Measurements from ENCODE around the gene PDXK. TPM values are rescaled to one million over a fixed set of nuclear protein-coding genes. Genes with fewer than 3 reads are reported as not detected.
A peak's percentile ranks its signal among the peaks of the same experiment; 100 is the strongest.

Gene PDXK
- total RNA-seq, 1 experiment from 2014 or later: 210 TPM

DNA sequence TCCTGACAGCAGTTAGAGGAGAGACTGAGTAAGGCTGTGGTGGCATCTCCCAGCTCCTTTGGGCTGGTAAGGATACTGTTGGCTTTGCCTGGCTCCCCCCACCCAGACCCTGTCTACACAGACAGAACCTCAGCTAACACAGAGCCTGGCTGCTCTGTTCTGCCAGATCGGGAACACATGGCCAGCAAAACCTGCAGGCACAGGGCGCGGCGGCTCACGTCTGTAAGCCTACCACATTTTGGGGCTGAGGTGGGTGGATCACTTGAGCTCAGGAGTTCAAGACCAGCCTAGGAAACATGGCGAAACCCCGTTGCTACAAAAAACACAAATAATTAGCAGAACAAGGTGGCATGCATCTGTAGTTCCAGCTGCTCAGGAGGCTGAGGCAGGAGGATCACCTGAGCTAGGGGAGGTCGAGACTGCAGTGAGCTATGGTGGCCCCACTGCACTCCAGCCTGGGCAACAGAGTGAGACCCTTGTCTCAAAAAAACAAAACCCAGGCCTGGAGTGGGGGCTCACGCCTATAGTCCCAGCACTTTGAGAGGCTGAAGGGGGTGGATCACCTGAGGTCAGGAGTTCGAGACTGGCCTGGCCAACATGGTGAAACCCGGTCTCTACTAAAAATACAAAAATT, 50.5 kb downstream of the PDXK start:
- DNase-seq (ENCODE audit: unreplicated experiment): no peak
- TF ChIP-seq, protein P1, sequence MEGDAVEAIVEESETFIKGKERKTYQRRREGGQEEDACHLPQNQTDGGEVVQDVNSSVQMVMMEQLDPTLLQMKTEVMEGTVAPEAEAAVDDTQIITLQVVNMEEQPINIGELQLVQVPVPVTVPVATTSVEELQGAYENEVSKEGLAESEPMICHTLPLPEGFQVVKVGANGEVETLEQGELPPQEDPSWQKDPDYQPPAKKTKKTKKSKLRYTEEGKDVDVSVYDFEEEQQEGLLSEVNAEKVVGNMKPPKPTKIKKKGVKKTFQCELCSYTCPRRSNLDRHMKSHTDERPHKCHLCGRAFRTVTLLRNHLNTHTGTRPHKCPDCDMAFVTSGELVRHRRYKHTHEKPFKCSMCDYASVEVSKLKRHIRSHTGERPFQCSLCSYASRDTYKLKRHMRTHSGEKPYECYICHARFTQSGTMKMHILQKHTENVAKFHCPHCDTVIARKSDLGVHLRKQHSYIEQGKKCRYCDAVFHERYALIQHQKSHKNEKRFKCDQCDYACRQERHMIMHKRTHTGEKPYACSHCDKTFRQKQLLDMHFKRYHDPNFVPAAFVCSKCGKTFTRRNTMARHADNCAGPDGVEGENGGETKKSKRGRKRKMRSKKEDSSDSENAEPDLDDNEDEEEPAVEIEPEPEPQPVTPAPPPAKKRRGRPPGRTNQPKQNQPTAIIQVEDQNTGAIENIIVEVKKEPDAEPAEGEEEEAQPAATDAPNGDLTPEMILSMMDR (IDR thresholded peaks at IDR 0.05; ENCODE audit: unreplicated experiment): no peak
- no peaks in the 10 kb centered on the region for H3K9me3 Mint-ChIP-seq (ENCODE audit: unreplicated experiment)
- intact Hi-C loops (cut with micrococcal nuclease): no loop called here
- ChIA-PET POLR2A (interaction anchor here (0.7 to 2.9 kb wide), 6 partner anchors 10 to 106 kb away, joined by 3 to 17 read pairs (median 6); partner anchors contain the start of gene RRP1), CTCF (interaction anchor here (0.5 to 1.0 kb wide), 2 partner anchors 20 to 1883 kb away, joined by 3 read pairs; partner anchors contain the start of gene RRP1)
- peaks cover 35% of the 10 kb centered on the region for H3K36me3 Mint-ChIP-seq (ENCODE audit: insufficient read depth, unreplicated experiment)
- H3K4me1 Mint-ChIP-seq (ENCODE audit: insufficient read depth, unreplicated experiment): peaks cover 34% of the 10 kb centered on the region
- no peak overlapping the region for H3K4me3 Mint-ChIP-seq (ENCODE audit: unreplicated experiment)
- peak overlapping the region; percentile 99 for H3K27ac Mint-ChIP-seq (ENCODE audit: low read depth, unreplicated experiment)
- H3K27me3 Mint-ChIP-seq (ENCODE audit: insufficient read depth, unreplicated experiment): no peaks in the 10 kb centered on the region
- no TSS peak for BruUV-seq (replicated peaks)

DNA sequence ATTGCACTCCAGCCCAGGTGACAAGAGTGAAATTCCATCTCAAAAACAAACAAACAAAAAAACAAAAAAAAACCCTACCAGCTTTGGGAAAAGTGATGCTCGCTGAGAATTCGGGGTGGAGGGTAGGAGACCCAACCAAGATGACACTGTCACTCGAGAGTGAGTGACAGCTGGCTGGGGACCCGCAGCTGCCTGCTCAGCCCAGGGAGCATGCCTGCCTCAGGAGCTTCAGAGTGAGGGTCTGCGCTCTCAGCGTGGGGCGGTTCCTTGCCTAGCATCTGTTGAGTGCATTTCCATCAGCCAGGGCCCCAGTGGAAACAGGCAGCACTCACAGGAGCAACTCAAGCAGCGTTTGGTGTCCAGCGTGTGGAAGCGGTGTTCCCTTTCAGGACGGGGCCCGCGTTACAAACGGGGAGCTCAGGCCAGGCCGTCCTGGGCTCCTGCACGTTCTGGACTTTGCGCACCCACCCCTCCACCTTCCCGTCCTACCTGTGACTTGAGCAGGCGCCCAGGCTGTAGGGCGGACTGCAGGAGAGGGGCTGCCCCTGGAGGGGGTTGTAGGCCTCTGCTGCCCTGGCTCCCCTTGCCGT, 51.2 kb downstream of the PDXK start:
- Mint-ChIP-seq H3K27ac (ENCODE audit: low read depth, unreplicated experiment) (no peak overlapping the region), H3K9me3 (ENCODE audit: unreplicated experiment) (no peaks in the 10 kb centered on the region), H3K36me3 (ENCODE audit: insufficient read depth, unreplicated experiment) (peaks cover 35% of the 10 kb centered on the region), H3K4me3 (ENCODE audit: unreplicated experiment) (no peak overlapping the region), H3K27me3 (ENCODE audit: insufficient read depth, unreplicated experiment) (no peaks in the 10 kb centered on the region), H3K4me1 (ENCODE audit: insufficient read depth, unreplicated experiment) (peaks cover 28% of the 10 kb centered on the region)
- POLR2A ChIA-PET: interaction anchor here (0.7 to 1.1 kb wide), 2 partner anchors 12 to 19 kb away, joined by 3 to 5 read pairs; no protein-coding TSS in a partner anchor
- TF ChIP-seq, protein P1 (IDR thresholded peaks at IDR 0.05; ENCODE audit: unreplicated experiment): no peak
- no peak for DNase-seq (ENCODE audit: unreplicated experiment)
- no TSS peak for BruUV-seq (replicated peaks)
- CTCF ChIA-PET: interaction anchor here (0.6 kb wide), 1 partner anchor 776 kb away, joined by 3 read pairs; no protein-coding TSS in a partner anchor
- intact Hi-C loops (cut with micrococcal nuclease): no loop called here

DNA sequence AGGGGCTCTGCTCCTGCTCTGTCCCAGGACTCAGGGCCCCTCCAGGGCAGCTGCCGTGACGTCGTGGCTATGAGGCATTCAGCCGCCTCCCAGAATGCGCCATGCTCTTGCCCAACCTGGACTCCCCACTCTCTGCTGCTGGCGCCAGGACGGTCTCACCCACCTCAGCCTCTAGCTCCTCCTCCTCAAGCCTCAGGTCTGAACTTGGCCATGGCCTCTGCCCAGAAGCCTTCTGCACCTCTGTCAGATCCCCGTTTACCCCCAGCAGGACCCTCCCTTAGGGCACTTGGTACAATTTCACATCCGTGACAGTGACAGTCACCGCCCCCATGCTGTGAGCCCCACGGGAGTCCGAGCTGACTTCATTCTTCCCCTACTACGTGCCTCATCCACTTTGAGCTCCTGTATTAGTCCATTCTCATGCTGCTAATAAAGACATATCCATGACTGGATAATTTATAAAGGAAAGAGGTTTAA, 52.3 kb downstream of the PDXK start:
- POLR2A ChIA-PET: interaction anchor here (1.1 to 4.1 kb wide), 5 partner anchors 9 to 43 kb away, joined by 4 to 13 read pairs (median 6); no protein-coding TSS in a partner anchor
- intact Hi-C loops (cut with micrococcal nuclease): no loop called here
- H3K27me3 Mint-ChIP-seq (ENCODE audit: insufficient read depth, unreplicated experiment): no peaks in the 10 kb centered on the region

More for the DNA sequence above, 52.3 kb downstream of the PDXK start:
- BruUV-seq (replicated peaks): no TSS peak
- Mint-ChIP-seq H3K9me3 (ENCODE audit: unreplicated experiment) (no peaks in the 10 kb centered on the region), H3K4me1 (ENCODE audit: insufficient read depth, unreplicated experiment) (peaks cover 27% of the 10 kb centered on the region), H3K36me3 (ENCODE audit: insufficient read depth, unreplicated experiment) (peaks cover 39% of the 10 kb centered on the region), H3K27ac (ENCODE audit: low read depth, unreplicated experiment) (no peak overlapping the region), H3K4me3 (ENCODE audit: unreplicated experiment) (no peak overlapping the region)
- CTCF ChIA-PET: interaction anchor here (0.6 kb wide), 1 partner anchor 150 kb away, joined by 3 read pairs; no protein-coding TSS in a partner anchor
- DNase-seq (ENCODE audit: unreplicated experiment): no peak
- TF ChIP-seq, protein P1 (IDR thresholded peaks at IDR 0.05; ENCODE audit: unreplicated experiment): no peak
